GM23248 (cell line): Measurements from ENCODE around the gene PTPRT.

Experiments
- EZH2 ChIP-seq: fragments of 200-600 bp; sonication (generic); IDR thresholded peaks from 2 replicates; pipeline ENCODE4 v1.6.1; 2018; ENCODE audit warnings: antibody characterized with exemption, mild to moderate bottlenecking; ENCODE audit not compliant: insufficient read depth, poor library complexity, severe bottlenecking
- EZH2phosphoT487 ChIP-seq: fragments of 200-600 bp; sonication (generic); IDR thresholded peaks from 2 replicates; pipeline ENCODE4 v1.6.1; 2018; ENCODE audit warnings: antibody characterized with exemption, moderate library complexity, mild to moderate bottlenecking, low read depth; ENCODE audit not compliant: insufficient read depth

- TF ChIP-seq EZH2 (no peak), EZH2phosphoT487 (no peak)
Measured at GRCh38 chr20:42444799-42445198, 744.9 kb downstream of the PTPRT start.
